CMK (cell line): ENCODE results near the gene FOXN1.
"Not testable (repeated sequence)": the region's sequence is repeated elsewhere in the genome, so short reads cannot be mapped to it uniquely, and the experiment has no call there.

Experiments used
- DNase-seq: peaks from one replicate; pipeline ENCODE4 v3.0.0-alpha.2; 2010; ENCODE audit warnings: low read depth

Gene FOXN1

GRCh38 chr17:28574526-28574925, 68.4 kb downstream of the FOXN1 start:
- DNase-seq: no peak

- DNase-seq: no peak
These were observed 69.1 kb downstream of the FOXN1 start for GRCh38 chr17:28575126-28575795.

- DNase-seq: not testable (repeated sequence)
These were observed 69.9 kb downstream of the FOXN1 start for GRCh38 chr17:28576016-28576415.

- peak; percentile 94 for DNase-seq
These were observed 70.8 kb downstream of the FOXN1 start, which contains the start of gene ALDOC for GRCh38 chr17:28576758-28577465. ALDOC (minus strand) TSS chr17:28576895; CDS start chr17:28575532, 1,363 bp downstream.

- DNase-seq: no peak
These were observed 71.3 kb downstream of the FOXN1 start for GRCh38 chr17:28577466-28577824.

- no peak for DNase-seq
These were observed 72.4 kb downstream of the FOXN1 start for GRCh38 chr17:28578246-28579195.

- DNase-seq: no peak
These were observed 73.4 kb downstream of the FOXN1 start for GRCh38 chr17:28579526-28579925.

GRCh38 chr17:28580959-28581358, 74.8 kb downstream of the FOXN1 start:
- DNase-seq: no peak

- DNase-seq: no peak
These were observed 76.4 kb downstream of the FOXN1 start for GRCh38 chr17:28582513-28582912.

GRCh38 chr17:28584434-28584833, 78.3 kb downstream of the FOXN1 start:
- no peak for DNase-seq

- no peak for DNase-seq
These were observed 79.7 kb downstream of the FOXN1 start for GRCh38 chr17:28585851-28586250.
